ENCODE results near the gene STK31.

GRCh38 chr7:23691320-23691719, 18.7 kb upstream of the STK31 start:
- TF ChIP-seq POLR2A (IDR thresholded peaks at IDR 0.05) (no peak), CTCF (IDR thresholded peaks at IDR 0.05) (no peak), POLR2AphosphoS5 (IDR thresholded peaks at IDR 0.05; ENCODE audit: insufficient read depth in 1 of 2, low read depth in 1 of 2) (no peak)
